Measurements from ENCODE around the gene RAET1L.
"Not testable (repeated sequence)": the region's sequence is repeated elsewhere in the genome, so short reads cannot be mapped to it uniquely, and the experiment has no call there.

RAET1L gene

GRCh38 chr6:150024646-150025155, 631 bp downstream of the RAET1L start:
- H3K27ac ChIP-seq, result no peak overlapping the region
- TF ChIP-seq CTCF (IDR thresholded peaks at IDR 0.05) (no peak), ZFX (IDR thresholded peaks at IDR 0.05; ENCODE audit: borderline replicate concordance) (no peak)

GRCh38 chr6:150024021-150024420, 1.3 kb downstream of the RAET1L start:
- H3K27ac ChIP-seq, result not testable (repeated sequence)

GRCh38 chr6:150021870-150022269, 3.5 kb downstream of the RAET1L start:
- H3K27ac ChIP-seq, result not testable (repeated sequence)

GRCh38 chr6:150018846-150019580, 6.3 kb downstream of the RAET1L start:
- TF ChIP-seq ZFX (IDR thresholded peaks at IDR 0.05; ENCODE audit: borderline replicate concordance) (no peak), CTCF (IDR thresholded peaks at IDR 0.05) (no peak)
- no peak overlapping the region for H3K27ac ChIP-seq

- peak; percentile 35 for TF ChIP-seq CTCF (IDR thresholded peaks at IDR 0.05)
Measured at GRCh38 chr6:150017186-150017521, 8.2 kb downstream of the RAET1L start.

GRCh38 chr6:150016324-150017185, 8.8 kb downstream of the RAET1L start:
- no peak overlapping the region for H3K27ac ChIP-seq
- peak; percentile 70 for TF ChIP-seq CTCF (IDR thresholded peaks at IDR 0.05)
- TF ChIP-seq ZFX (IDR thresholded peaks at IDR 0.05; ENCODE audit: borderline replicate concordance), result no peak

More at GRCh38 chr6:150017186-150017521, 8.2 kb downstream of the RAET1L start:
- not testable (repeated sequence) for H3K27ac ChIP-seq

- not testable (repeated sequence) for H3K27ac ChIP-seq
Measured at GRCh38 chr6:150015281-150016001, 9.9 kb downstream of the RAET1L start.

GRCh38 chr6:150014623-150015280, 10.6 kb downstream of the RAET1L start:
- H3K27ac ChIP-seq, result not testable (repeated sequence)

GRCh38 chr6:150013785-150014622, 11.3 kb downstream of the RAET1L start:
- H3K27ac ChIP-seq, result not testable (repeated sequence)

GRCh38 chr6:150012846-150013784, 12.2 kb downstream of the RAET1L start:
- H3K27ac ChIP-seq, result not testable (repeated sequence)
